ENCODE results near the gene DCLRE1B.
A peak's percentile ranks its signal among the peaks of the same experiment; 100 is the strongest.
"Not testable (repeated sequence)": the region's sequence is repeated elsewhere in the genome, so short reads cannot be mapped to it uniquely, and the experiment has no call there.

Gene DCLRE1B

GRCh38 chr1:113928941-113929749 lies 24.0 kb downstream of the DCLRE1B start, which contains the start of gene HIPK1:
Gene HIPK1, plus strand, starts transcription at chr1:113929324.
- peak; percentile 81 to 94 for DNase-seq

DNA sequence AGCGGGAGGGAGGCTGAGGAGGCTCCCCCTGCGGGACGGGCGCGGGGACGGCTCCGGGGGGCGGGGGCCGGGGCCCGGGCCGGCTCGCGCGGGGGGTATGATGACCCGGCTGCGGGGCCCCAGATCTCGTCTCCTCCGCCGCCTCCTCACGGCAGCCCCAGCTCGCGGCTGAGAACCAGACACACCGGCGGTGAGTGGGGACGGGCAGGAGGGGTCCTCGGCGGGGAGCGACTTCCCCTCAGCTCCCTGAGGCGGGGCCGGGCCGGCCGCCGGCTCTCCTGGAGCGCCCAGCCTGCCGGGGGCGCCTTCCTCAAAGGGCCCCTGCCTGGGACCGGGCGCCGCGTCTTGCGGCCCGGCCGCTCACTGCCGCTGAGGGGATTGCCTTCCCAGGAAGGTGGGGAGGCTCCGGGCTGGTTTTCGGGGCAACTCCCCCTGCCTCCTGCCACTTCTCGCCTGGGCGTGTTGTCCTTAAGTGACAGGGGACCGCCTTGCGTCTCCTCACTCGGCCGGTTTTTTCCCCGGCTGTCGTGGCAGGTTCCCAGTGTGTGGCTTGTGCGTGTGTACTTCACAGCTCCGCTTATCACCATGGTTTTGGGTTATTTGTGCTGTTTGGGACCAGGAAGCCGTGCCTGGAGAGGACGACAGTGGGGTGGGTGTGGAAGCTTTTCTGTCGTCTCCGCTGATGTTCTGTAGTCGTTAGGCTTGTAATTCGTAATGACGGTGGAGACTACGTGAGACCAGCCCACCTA lies 24.8 kb downstream of the DCLRE1B start:
- no peak for DNase-seq

GRCh38 chr1:113930499-113931161 lies 25.5 kb downstream of the DCLRE1B start:
- no peak for DNase-seq

- no peak for DNase-seq
These were observed 26.3 kb downstream of the DCLRE1B start for GRCh38 chr1:113931451-113931851.

GRCh38 chr1:113934006-113934405 lies 28.9 kb downstream of the DCLRE1B start:
- DNase-seq, result no peak

GRCh38 chr1:113934511-113935055 lies 29.5 kb downstream of the DCLRE1B start:
- DNase-seq, result no peak

DNA sequence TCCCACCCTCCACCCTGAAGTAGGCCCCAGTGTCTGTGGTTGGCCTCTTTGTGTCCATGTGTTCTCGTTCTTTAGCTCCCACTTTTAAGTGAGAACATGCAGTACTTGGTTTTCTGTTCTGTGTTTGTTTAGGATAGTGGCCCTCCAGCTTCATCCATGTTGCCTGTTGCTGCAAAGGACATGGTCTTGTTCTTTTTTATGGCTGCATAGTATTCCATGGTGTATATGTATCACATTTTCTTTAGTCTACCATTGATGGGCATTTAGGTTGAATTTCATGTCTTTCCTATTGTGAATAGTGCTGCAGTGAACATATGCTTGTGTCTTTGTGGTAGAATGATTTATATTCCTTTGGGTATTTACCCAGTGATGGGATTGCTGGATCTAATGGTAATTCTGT lies 30.1 kb downstream of the DCLRE1B start:
- no peak for DNase-seq

GRCh38 chr1:113935970-113936369 lies 30.8 kb downstream of the DCLRE1B start:
- no peak for DNase-seq

- DNase-seq, result no peak
These were observed 32.0 kb downstream of the DCLRE1B start for GRCh38 chr1:113937146-113937545.

- DNase-seq, result no peak
These were observed 33.1 kb downstream of the DCLRE1B start for GRCh38 chr1:113938192-113938591.

DNA sequence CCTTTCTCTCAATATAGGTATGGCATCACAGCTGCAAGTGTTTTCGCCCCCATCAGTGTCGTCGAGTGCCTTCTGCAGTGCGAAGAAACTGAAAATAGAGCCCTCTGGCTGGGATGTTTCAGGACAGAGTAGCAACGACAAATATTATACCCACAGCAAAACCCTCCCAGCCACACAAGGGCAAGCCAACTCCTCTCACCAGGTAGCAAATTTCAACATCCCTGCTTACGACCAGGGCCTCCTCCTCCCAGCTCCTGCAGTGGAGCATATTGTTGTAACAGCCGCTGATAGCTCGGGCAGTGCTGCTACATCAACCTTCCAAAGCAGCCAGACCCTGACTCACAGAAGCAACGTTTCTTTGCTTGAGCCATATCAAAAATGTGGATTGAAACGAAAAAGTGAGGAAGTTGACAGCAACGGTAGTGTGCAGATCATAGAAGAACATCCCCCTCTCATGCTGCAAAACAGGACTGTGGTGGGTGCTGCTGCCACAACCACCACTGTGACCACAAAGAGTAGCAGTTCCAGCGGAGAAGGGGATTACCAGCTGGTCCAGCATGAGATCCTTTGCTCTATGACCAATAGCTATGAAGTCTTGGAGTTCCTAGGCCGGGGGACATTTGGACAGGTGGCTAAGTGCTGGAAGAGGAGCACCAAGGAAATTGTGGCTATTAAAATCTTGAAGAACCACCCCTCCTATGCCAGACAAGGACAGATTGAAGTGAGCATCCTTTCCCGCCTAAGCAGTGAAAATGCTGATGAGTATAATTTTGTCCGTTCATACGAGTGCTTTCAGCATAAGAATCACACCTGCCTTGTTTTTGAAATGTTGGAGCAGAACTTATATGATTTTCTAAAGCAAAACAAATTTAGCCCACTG lies 35.5 kb downstream of the DCLRE1B start:
- no peak for DNase-seq

DNA sequence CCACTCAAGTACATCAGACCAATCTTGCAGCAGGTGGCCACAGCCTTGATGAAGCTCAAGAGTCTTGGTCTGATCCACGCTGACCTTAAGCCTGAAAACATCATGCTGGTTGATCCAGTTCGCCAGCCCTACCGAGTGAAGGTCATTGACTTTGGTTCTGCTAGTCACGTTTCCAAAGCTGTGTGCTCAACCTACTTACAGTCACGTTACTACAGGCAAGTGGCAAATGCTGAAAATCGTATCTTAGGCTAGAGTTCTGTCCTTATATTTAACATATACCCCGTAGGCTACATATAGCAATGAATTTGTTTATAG lies 36.1 kb downstream of the DCLRE1B start:
- no peak for DNase-seq

DNA sequence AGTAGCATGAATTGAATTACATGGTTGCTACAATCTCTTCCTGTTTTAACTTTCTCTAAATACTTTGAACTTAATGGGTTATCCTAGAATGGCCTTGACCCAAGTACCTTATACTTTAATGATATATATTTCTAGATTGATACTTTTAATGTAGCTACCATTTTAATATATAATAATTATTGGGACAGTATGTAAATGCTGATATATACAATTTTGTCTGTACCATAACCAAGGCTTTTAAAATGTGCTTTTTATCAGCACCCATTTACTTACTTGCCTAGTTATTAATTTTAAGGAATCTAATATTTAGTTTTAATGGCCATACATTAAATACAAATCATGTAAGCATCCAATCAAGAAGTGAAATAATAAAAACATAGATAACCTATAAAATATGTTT lies 37.4 kb downstream of the DCLRE1B start:
- DNase-seq, result no peak

DNA sequence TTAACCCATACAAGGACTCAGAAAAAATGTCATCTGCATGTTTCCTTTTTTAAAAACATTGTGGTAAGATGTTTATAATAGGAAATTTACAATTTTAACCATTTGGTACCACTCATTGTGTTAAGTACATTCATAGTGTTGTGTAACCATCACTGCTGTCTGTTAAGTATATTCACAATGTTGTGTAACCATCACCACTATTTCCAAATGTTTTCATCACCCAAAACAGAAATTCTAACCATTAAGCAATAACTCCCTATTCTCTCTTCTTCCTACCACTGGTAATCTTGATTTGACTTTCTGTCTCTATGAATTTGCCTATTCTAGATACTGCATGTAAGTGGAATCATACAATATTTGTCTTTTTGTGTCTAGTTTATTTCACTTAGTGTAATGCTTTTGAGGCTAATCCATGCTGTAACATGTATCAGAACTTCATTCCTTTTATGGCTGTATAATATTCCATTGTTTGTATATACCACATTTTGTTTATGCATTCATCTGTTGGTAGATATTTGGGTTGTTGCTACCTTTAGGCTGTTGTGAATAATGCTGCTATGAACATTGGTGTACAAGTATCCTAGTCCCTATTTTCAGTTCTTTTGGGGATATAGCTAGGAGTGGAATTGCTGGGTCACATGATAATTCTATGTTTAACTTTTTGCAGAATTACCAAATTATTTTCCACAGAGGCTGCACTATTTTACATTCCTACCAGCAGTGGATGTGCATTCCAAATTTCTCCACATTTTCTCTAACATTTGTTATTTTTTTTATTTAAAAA lies 38.1 kb downstream of the DCLRE1B start:
- DNase-seq, result no peak

- no peak for DNase-seq
These were observed 40.2 kb downstream of the DCLRE1B start for GRCh38 chr1:113945329-113945728.

DNA sequence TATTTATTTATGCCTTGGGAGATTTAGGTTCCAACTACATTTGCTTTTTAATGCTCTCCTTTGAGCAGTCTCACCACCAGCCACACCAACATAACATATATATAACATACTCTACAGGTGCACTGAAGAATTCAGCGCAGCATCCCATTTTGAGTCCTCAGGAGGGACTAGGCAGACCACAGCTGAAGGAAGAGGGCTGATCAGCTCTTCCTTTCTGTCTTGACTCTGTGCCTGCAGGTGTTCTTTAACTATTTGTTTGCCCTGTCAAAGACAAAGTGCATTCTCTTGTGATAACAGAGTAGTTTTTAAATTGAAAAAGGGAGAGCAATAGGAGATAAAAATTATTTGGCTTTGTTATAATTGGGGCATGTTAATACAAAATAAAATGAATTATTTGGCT lies 41.0 kb downstream of the DCLRE1B start:
- DNase-seq, result no peak

GRCh38 chr1:113946678-113947387 lies 41.7 kb downstream of the DCLRE1B start:
- no peak for DNase-seq

GRCh38 chr1:113947388-113948107 lies 42.4 kb downstream of the DCLRE1B start:
- DNase-seq, result no peak

- DNase-seq, result not testable (repeated sequence)
These were observed 43.0 kb downstream of the DCLRE1B start for GRCh38 chr1:113948151-113948550.

GRCh38 chr1:113949007-113949406 lies 43.9 kb downstream of the DCLRE1B start:
- DNase-seq, result peak in 1 of 2 experiments; percentile 51

Data from NCI-H446 (cell line).